ENCODE measurements around the gene ERICH4. TPM values are rescaled to one million over a fixed set of nuclear protein-coding genes. Genes with fewer than 3 reads are reported as not detected.

ERICH4 gene
- total RNA-seq, 1 experiment from 2014 or later, result not detected

DNA sequence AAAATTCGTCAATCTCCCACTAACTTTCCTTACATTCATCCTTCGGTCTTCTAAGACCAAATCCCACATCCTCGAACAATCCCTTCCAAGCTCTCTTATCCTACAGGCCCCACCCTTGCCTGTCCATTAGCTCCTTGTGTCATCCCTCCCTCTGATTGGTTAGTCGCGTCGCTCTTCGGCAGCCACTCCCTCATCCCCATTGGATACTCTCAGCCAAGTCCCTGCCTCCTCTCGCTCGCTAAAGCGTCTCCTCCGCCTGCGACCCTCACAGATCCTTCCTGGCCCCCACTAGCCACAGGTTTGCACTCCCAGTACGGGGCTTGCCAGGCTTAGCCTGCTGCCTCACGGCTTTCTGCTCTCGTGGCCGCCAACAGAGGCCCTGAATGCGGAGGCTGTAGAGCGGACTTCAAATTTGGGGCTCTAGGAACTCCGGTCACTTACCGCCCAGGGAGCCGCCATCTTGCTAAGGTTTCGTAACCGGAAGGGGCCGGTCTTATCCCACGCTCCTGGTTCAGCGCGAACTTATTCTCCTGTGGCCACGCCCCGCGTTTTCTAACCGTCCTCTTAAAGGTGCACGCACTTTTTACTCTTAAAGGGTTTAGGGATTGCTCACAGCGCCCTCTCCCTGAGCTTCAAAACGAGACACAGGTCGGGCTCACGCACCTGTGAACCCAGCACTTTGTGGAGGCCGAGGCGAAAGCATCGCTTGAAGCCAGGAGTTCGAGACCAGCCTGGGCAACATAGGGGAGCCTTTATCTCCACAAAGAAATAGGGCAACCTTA is 3.3 kb upstream of the ERICH4 start, which contains the start of gene DMAC2:
TSS of gene DMAC2 (minus strand) at position 472 of the 782 bp plus-strand sequence. CDS start at position 459, 13 bp downstream.
- CTCF ChIA-PET, result interaction anchor here (0.5 to 1.7 kb wide), 18 partner anchors 10 to 336 kb away, joined by 3 to 14 read pairs (median 4); partner anchors contain the start of gene B9D2
- Mint-ChIP-seq H3K4me3 (ENCODE audit: low read depth, unreplicated experiment) (no peak within 1 kb of the TSS), H3K9me3 (ENCODE audit: low read depth, unreplicated experiment) (no peaks in the 10 kb centered on the region), H3K36me3 (ENCODE audit: insufficient read depth, unreplicated experiment) (no peaks in the 10 kb centered on the region), H3K27ac (ENCODE audit: unreplicated experiment) (no peak within 1 kb of the TSS), H3K4me1 (ENCODE audit: low read depth, unreplicated experiment) (peaks cover 13% of the 10 kb centered on the region), H3K27me3 (ENCODE audit: unreplicated experiment) (peaks cover 21% of the 10 kb centered on the region)
- TF ChIP-seq, protein P1, sequence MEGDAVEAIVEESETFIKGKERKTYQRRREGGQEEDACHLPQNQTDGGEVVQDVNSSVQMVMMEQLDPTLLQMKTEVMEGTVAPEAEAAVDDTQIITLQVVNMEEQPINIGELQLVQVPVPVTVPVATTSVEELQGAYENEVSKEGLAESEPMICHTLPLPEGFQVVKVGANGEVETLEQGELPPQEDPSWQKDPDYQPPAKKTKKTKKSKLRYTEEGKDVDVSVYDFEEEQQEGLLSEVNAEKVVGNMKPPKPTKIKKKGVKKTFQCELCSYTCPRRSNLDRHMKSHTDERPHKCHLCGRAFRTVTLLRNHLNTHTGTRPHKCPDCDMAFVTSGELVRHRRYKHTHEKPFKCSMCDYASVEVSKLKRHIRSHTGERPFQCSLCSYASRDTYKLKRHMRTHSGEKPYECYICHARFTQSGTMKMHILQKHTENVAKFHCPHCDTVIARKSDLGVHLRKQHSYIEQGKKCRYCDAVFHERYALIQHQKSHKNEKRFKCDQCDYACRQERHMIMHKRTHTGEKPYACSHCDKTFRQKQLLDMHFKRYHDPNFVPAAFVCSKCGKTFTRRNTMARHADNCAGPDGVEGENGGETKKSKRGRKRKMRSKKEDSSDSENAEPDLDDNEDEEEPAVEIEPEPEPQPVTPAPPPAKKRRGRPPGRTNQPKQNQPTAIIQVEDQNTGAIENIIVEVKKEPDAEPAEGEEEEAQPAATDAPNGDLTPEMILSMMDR (IDR thresholded peaks at IDR 0.05; ENCODE audit: unreplicated experiment), result peak; percentile 34
- intact Hi-C loops (cut with micrococcal nuclease; ENCODE audit: unreplicated experiment), result loop anchor here (10.0 kb wide), 1 partner anchor 85 kb away; the partner anchor contains the start of gene TGFB1
- no TSS peak for BruUV-seq (replicated peaks)
- peak; percentile 97 for DNase-seq

DNA sequence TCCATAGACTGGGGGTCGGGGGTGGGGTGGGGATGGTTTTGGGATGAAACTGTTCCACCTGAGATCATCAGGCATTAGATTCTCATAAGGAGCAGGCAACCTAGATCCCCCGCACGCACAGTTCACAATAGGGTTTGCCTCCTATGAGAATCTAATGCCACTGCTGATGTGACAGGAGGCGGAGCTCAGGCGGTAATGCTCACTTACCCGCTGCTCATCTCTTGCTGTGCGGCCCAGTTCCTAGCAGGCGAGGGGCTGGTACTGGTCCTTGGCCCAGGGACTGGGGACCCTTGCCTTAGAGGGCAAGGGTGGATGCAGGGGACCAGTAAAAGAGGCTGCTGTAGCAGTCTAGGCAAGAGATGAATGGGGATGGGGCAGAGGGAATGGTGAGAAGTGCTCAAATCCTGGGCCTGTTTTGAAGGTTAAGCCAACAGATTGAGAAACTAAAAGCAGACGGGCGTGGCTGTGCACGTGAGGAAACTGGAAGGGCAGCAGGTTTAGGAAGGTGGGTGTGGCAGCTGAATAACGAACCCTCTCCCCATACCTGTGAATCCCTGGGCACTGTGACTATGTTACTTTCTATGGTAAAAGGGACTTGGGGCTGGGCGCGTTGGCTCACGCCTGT is 1.5 kb upstream of the ERICH4 start:
- H3K4me1 Mint-ChIP-seq (ENCODE audit: low read depth, unreplicated experiment), result peaks cover 13% of the 10 kb centered on the region
- CTCF ChIA-PET, result no interaction called here
- peaks cover 27% of the 10 kb centered on the region for H3K27me3 Mint-ChIP-seq (ENCODE audit: unreplicated experiment)
- no peaks in the 10 kb centered on the region for H3K9me3 Mint-ChIP-seq (ENCODE audit: low read depth, unreplicated experiment)
- TF ChIP-seq, protein P1 (IDR thresholded peaks at IDR 0.05; ENCODE audit: unreplicated experiment), result no peak
- H3K36me3 Mint-ChIP-seq (ENCODE audit: insufficient read depth, unreplicated experiment), result no peaks in the 10 kb centered on the region
- intact Hi-C loops (cut with micrococcal nuclease; ENCODE audit: unreplicated experiment), result no loop called here
- no peak overlapping the region for H3K4me3 Mint-ChIP-seq (ENCODE audit: low read depth, unreplicated experiment)
- no peak for DNase-seq
- BruUV-seq (replicated peaks), result no TSS peak
- no peak overlapping the region for H3K27ac Mint-ChIP-seq (ENCODE audit: unreplicated experiment)

DNA sequence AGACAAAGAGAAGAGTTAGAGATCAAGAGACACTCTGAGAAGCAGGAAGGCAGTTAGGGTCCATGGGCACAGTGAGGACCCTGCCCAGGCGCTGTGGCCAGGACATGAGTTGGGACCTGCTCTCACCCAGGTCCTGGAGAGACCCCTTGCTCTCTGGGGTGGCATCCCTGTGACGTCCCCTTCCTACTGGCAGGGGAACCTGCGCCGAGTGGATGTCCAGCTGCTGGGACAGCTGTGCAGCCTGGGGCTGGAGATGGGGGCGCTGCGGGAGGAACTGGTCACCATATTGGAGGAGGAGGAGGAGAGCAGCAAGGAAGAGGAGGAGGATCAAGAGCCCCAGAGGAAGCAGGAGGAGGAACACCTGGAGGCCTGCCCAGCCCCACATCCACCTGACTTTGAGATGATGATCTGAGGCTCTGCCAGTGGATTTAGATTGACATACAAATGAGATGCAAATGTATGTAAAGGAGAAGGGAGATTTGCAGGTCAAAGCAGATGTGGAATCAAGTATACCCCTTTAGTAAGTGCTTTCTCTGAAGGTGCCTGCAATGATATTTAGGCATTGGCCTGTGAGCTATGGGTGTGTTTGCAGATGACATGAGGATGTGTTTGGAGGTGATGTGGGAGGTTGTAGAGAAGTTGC is 978 bp downstream of the ERICH4 start:
- BruUV-seq (replicated peaks), result no TSS peak
- TF ChIP-seq, protein P1 (IDR thresholded peaks at IDR 0.05; ENCODE audit: unreplicated experiment), result no peak
- no peak overlapping the region for H3K4me3 Mint-ChIP-seq (ENCODE audit: low read depth, unreplicated experiment)
- CTCF ChIA-PET, result no interaction called here
- no peaks in the 10 kb centered on the region for H3K36me3 Mint-ChIP-seq (ENCODE audit: insufficient read depth, unreplicated experiment)
- intact Hi-C loops (cut with micrococcal nuclease; ENCODE audit: unreplicated experiment), result no loop called here
- H3K27ac Mint-ChIP-seq (ENCODE audit: unreplicated experiment), result no peak overlapping the region
- peaks cover 36% of the 10 kb centered on the region for H3K27me3 Mint-ChIP-seq (ENCODE audit: unreplicated experiment)
- H3K9me3 Mint-ChIP-seq (ENCODE audit: low read depth, unreplicated experiment), result no peaks in the 10 kb centered on the region
- H3K4me1 Mint-ChIP-seq (ENCODE audit: low read depth, unreplicated experiment), result peaks cover 13% of the 10 kb centered on the region
- no peak for DNase-seq

DNA sequence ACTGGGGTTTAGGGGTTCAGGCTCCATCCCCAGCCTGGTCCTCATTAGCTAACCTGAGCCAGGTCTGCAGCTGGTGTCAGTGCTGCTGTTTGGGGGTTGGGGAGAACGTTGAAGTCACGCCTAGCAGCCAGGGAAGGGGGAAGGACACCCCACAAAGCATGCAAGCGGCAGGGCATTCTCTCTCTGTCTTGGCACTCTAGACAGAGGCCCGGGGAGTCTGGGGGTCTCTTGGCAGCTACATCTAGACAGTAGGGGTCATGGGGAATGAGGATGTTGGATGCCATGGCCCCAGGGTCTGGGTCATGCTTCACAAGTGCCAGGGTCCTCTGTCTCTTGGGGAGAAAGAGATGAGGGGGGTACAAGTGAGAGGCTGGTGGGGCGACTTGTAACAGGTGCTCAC is 2.6 kb downstream of the ERICH4 start:
- CTCF ChIA-PET, result no interaction called here
- no peaks in the 10 kb centered on the region for H3K36me3 Mint-ChIP-seq (ENCODE audit: insufficient read depth, unreplicated experiment)
- no peak overlapping the region for H3K27ac Mint-ChIP-seq (ENCODE audit: unreplicated experiment)
- H3K9me3 Mint-ChIP-seq (ENCODE audit: low read depth, unreplicated experiment), result no peaks in the 10 kb centered on the region
- no peak overlapping the region for H3K4me3 Mint-ChIP-seq (ENCODE audit: low read depth, unreplicated experiment)
- DNase-seq, result no peak
- intact Hi-C loops (cut with micrococcal nuclease; ENCODE audit: unreplicated experiment), result no loop called here
- H3K4me1 Mint-ChIP-seq (ENCODE audit: low read depth, unreplicated experiment), result peaks cover 20% of the 10 kb centered on the region
- BruUV-seq (replicated peaks), result no TSS peak
- peaks cover 49% of the 10 kb centered on the region for H3K27me3 Mint-ChIP-seq (ENCODE audit: unreplicated experiment)
- TF ChIP-seq, protein P1 (IDR thresholded peaks at IDR 0.05; ENCODE audit: unreplicated experiment), result no peak

Data from Calu3 (cell line).